Mammary epithelial cell (primary cell): ENCODE data around the gene MMP1.

Source experiments
- CTCF ChIP-seq, 2 donors: IDR thresholded peaks in 1 of 2; conservative IDR thresholded peaks in 1 of 2; 2 replicates each; pipeline ENCODE4 v1.5.1; 2011 to 2012; ENCODE audit warnings: inconsistent platforms in 2 of 2, low read length in 2 of 2, mild to moderate bottlenecking in 2 of 2, control low read depth in 1 of 2, low read depth in 1 of 2; ENCODE audit not compliant: insufficient read depth in 1 of 2; ENCODE audit errors: extremely low read depth in 1 of 2
- EZH2 ChIP-seq: IDR thresholded peaks from 2 replicates; pipeline ENCODE4 v1.6.1; 2012; ENCODE audit warnings: low read length, inconsistent platforms, borderline replicate concordance

- TF ChIP-seq CTCF (conservative IDR thresholded peaks at IDR 0.05 in 1 of 2, IDR thresholded peaks at IDR 0.05 in 1 of 2; ENCODE audit: extremely low read depth in 1 of 2, insufficient read depth in 1 of 2, low read depth in 1 of 2, low read length in 2 of 2) = no peak
- no peak for TF ChIP-seq EZH2
These were observed 27.8 kb downstream of the MMP1 start for GRCh38 chr11:102770191-102770590.
